GM23248 (cell line): ENCODE measurements around the gene GPD1L. TPM values are rescaled to one million over a fixed set of nuclear protein-coding genes. Genes with fewer than 3 reads are reported as not detected.

ENCODE experiments used
- DNase-seq: peaks from one replicate; pipeline ENCODE4 v3.0.0-alpha.2; 2015
- H2AFZ ChIP-seq: fragments of 200-600 bp; sonication (generic); 2 replicates; pipeline ENCODE4 v1.6.1; 2016; ENCODE audit warnings: antibody characterized with exemption
- H3F3A ChIP-seq: fragments of 200-600 bp; sonication (generic); 2 replicates; pipeline ENCODE4 v1.6.1; 2016; ENCODE audit warnings: mild to moderate bottlenecking, antibody characterized with exemption, mixed run types; ENCODE audit not compliant: insufficient read depth
- H3K27ac ChIP-seq: fragments of 200-600 bp; sonication (generic); 2 replicates; pipeline ENCODE4 v1.5.1; 2016; ENCODE audit warnings: mild to moderate bottlenecking
- H3K27me3 ChIP-seq: fragments of 200-600 bp; sonication (generic); replicated peaks from 2 replicates; pipeline ENCODE4 v1.6.1; 2016; ENCODE audit warnings: mild to moderate bottlenecking; ENCODE audit not compliant: insufficient read depth
- H3K36me3 ChIP-seq: fragments of 200-600 bp; sonication (generic); 2 replicates; pipeline ENCODE4 v1.6.1; 2016; ENCODE audit warnings: low read depth, mild to moderate bottlenecking
- H3K4me1 ChIP-seq: fragments of 200-600 bp; sonication (generic); 2 replicates; pipeline ENCODE4 v1.6.1; 2016; ENCODE audit warnings: mild to moderate bottlenecking; ENCODE audit not compliant: insufficient read depth
- H3K4me2 ChIP-seq: fragments of 200-600 bp; sonication (generic); one replicate; pipeline ENCODE4 v1.6.1; 2016; ENCODE audit warnings: mild to moderate bottlenecking; ENCODE audit not compliant: unreplicated experiment
- H3K4me3 ChIP-seq: fragments of 200-600 bp; sonication (generic); 2 replicates; pipeline ENCODE4 v1.5.1; 2016; ENCODE audit warnings: mild to moderate bottlenecking
- H3K79me2 ChIP-seq: fragments of 200-600 bp; sonication (generic); 2 replicates; pipeline ENCODE4 v1.6.1; 2016; ENCODE audit warnings: mild to moderate bottlenecking; ENCODE audit not compliant: insufficient read depth
- H3K9ac ChIP-seq: fragments of 200-600 bp; sonication (generic); 2 replicates; pipeline ENCODE4 v1.6.1; 2016; ENCODE audit warnings: mild to moderate bottlenecking
- H3K9me2 ChIP-seq: fragments of 200-600 bp; sonication (generic); 2 replicates; pipeline ENCODE4 v1.6.1; 2016; ENCODE audit warnings: mixed run types, mild to moderate bottlenecking, moderate library complexity; ENCODE audit not compliant: insufficient read depth
- H3K9me3 ChIP-seq: fragments of 200-600 bp; sonication (generic); one replicate; pipeline ENCODE4 v1.6.1; 2017; ENCODE audit warnings: low read depth
- H4K20me1 ChIP-seq: fragments of 200-600 bp; sonication (generic); 2 replicates; pipeline ENCODE4 v1.6.0; 2016; ENCODE audit not compliant: insufficient read depth
- EZH2 ChIP-seq: fragments of 200-600 bp; sonication (generic); IDR thresholded peaks from 2 replicates; pipeline ENCODE4 v1.6.1; 2018; ENCODE audit warnings: antibody characterized with exemption, mild to moderate bottlenecking; ENCODE audit not compliant: insufficient read depth, poor library complexity, severe bottlenecking
- EZH2phosphoT487 ChIP-seq: fragments of 200-600 bp; sonication (generic); IDR thresholded peaks from 2 replicates; pipeline ENCODE4 v1.6.1; 2018; ENCODE audit warnings: antibody characterized with exemption, moderate library complexity, mild to moderate bottlenecking, low read depth; ENCODE audit not compliant: insufficient read depth
- WGBS, 2 experiments: methylation state at CpG; one replicate each; pipeline ENCODE4 v1.1.6; 2015 to 2017; ENCODE audit warnings: low lambda C conversion rate in 2 of 2, low coverage in 1 of 2; ENCODE audit errors: missing lambda C conversion rate in 2 of 2; 5-methylcytosine and 5-hydroxymethylcytosine counted together
- in situ Hi-C: fragments of 300-500 bp; cut with MboI; formaldehyde crosslinking; loops from 2 replicates; pipeline ENCODE4 v1.15.0; 2020
- polyA plus RNA-seq: library from polyadenylated mRNA; unstranded; fragments of >200 nt; fragmentation: Nextera tagmentation; extraction: Ambion mirVana; gene quantifications from 2 replicates; pipeline ENCODE4 v1.2.1, GENCODE V29; 2016
- total RNA-seq: library from RNA; depleted of rRNA; stranded (reverse); fragments of >200 nt; shearing (Covaris generic); gene quantifications from 2 replicates; pipeline ENCODE4 v1.2.3, GENCODE V29; 2014

The GPD1L gene
- total and polyA plus RNA-seq, 2 experiments from 2014 or later: 2.4 to 3.5 TPM

DNA sequence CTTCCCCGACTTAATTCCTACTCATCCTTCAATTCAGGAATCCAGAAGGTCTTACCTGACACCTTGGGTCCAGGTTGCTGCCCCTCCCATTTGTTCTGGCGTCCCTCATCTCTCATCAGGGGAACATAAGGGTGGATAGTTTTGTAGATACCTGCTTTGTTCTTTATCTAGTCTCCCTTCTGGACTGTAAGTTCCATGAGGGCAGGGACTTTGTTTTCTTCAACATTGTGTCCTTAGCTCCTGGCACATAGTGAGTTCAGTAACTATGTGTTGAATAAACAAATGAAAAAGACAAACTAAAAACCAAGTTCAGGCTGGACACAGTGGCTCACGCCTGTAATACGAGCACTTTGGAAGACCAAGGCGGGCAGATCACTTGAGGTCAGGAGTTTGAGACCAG, 13.2 kb upstream of the GPD1L start:
- Histone ChIP-seq H3K27ac (no peak overlapping the region), H3K9me2 (no peaks in the 10 kb centered on the region), H4K20me1 (no peaks in the 10 kb centered on the region), H3F3A (no peaks in the 10 kb centered on the region), H3K4me3 (no peak overlapping the region), H3K27me3 (0 out of 2 replicates have a peak, but pooled peaks cover 6% of the 10 kb centered on the region), H3K36me3 (no peaks in the 10 kb centered on the region), H3K4me1 (no peaks in the 10 kb centered on the region), H3K4me2 (no peak overlapping the region), H3K79me2 (no peaks in the 10 kb centered on the region), H2AFZ (no peak overlapping the region), H3K9me3 (no peaks in the 10 kb centered on the region), H3K9ac (no peak overlapping the region)
- TF ChIP-seq EZH2phosphoT487 (no peak), EZH2 (no peak)
- no peak for DNase-seq
- in situ Hi-C loops: no loop called here
- WGBS, 2 experiments: 58 to 66% methylated on average over 5 of the region's 5 CpGs

DNA sequence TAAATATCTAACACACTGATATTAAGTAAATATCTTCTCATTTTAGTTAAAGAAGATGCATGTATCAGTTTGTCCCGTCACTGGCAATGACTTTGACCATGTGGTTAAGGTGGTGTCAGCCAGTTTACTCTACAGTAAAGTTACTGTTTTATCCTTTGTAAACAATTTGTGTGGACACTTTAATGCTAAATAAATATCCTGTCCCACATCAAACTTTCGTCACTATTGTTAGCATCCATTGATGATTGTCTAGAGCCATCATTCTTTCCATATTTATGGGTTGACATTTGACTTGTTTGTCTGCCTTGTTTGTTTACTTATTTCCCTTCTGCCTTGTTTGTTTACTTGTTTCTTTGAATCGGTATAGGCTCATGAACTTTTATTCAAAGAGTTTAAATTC, 11.0 kb upstream of the GPD1L start:
- no peaks in the 10 kb centered on the region for H3F3A ChIP-seq
- DNase-seq: no peak
- no peak for TF ChIP-seq EZH2
- no peak for TF ChIP-seq EZH2phosphoT487

GRCh38 chr3:32097768-32098167, 8.7 kb upstream of the GPD1L start:
- no peak for DNase-seq
- H2AFZ ChIP-seq: no peak overlapping the region
- H3K4me1 ChIP-seq: no peaks in the 10 kb centered on the region
- no peaks in the 10 kb centered on the region for H4K20me1 ChIP-seq
- 61 to 94% methylated on average over 1 of the region's 1 CpG for WGBS, 2 experiments
- no peaks in the 10 kb centered on the region for H3F3A ChIP-seq
- no peaks in the 10 kb centered on the region for H3K9me2 ChIP-seq
- no peak overlapping the region for H3K27ac ChIP-seq
- in situ Hi-C loops: no loop called here
- H3K4me2 ChIP-seq: no peak overlapping the region
- TF ChIP-seq EZH2 (no peak), EZH2phosphoT487 (no peak)
- no peak overlapping the region for H3K9ac ChIP-seq
- no peak overlapping the region for H3K4me3 ChIP-seq
- H3K9me3 ChIP-seq: no peaks in the 10 kb centered on the region
- H3K27me3 ChIP-seq: 0 out of 2 replicates have a peak, but pooled peaks cover 6% of the 10 kb centered on the region
- no peaks in the 10 kb centered on the region for H3K79me2 ChIP-seq
- H3K36me3 ChIP-seq: no peaks in the 10 kb centered on the region

More for the DNA sequence above, 11.0 kb upstream of the GPD1L start:
- no peak overlapping the region for H3K4me2 ChIP-seq
- H3K9ac ChIP-seq: no peak overlapping the region
- no peaks in the 10 kb centered on the region for H3K4me1 ChIP-seq
- no peaks in the 10 kb centered on the region for H3K79me2 ChIP-seq
- no peaks in the 10 kb centered on the region for H3K9me2 ChIP-seq
- no peak overlapping the region for H2AFZ ChIP-seq
- no peaks in the 10 kb centered on the region for H3K36me3 ChIP-seq
- in situ Hi-C loops: no loop called here
- no peaks in the 10 kb centered on the region for H4K20me1 ChIP-seq
- H3K9me3 ChIP-seq: no peaks in the 10 kb centered on the region
- H3K27ac ChIP-seq: no peak overlapping the region
- H3K27me3 ChIP-seq: 0 out of 2 replicates have a peak, but pooled peaks cover 6% of the 10 kb centered on the region
- no peak overlapping the region for H3K4me3 ChIP-seq
- WGBS, 2 experiments: 26 to 40% methylated on average over 3 of the region's 3 CpGs

DNA sequence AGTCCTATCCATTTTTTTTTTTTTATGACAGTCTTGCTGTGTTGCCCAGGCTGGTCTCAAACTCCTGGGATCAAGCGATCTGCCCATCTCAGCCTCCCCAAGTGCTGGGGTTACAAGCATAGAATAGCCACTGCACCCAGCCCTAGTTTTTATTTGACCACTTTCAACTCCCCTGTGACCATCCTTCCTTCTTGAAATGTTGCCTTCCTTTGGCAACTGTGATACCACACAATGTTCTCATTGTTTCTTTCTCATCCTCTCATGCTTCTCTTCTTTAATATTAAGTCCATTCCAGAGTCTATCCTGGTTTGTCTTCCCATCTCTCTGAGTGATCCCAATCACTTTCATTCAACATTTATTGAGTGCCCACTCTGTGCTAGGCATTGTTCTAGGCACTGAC, 7.9 kb upstream of the GPD1L start:
- Histone ChIP-seq H2AFZ (no peak overlapping the region), H3K9me3 (no peaks in the 10 kb centered on the region), H3K4me2 (no peak overlapping the region), H3K27me3 (0 out of 2 replicates have a peak, but pooled peaks cover 6% of the 10 kb centered on the region), H3K36me3 (no peaks in the 10 kb centered on the region), H3K79me2 (no peaks in the 10 kb centered on the region), H3K27ac (no peak overlapping the region), H3F3A (no peaks in the 10 kb centered on the region), H4K20me1 (no peaks in the 10 kb centered on the region), H3K4me1 (no peaks in the 10 kb centered on the region), H3K4me3 (no peak overlapping the region), H3K9me2 (no peaks in the 10 kb centered on the region), H3K9ac (no peak overlapping the region)
- WGBS, 2 experiments: 52 to 71% methylated on average over 1 of the region's 1 CpG
- no peak for TF ChIP-seq EZH2
- TF ChIP-seq EZH2phosphoT487: no peak
- no peak for DNase-seq
- in situ Hi-C loops: no loop called here

- no peak overlapping the region for H3K27ac ChIP-seq
- no peaks in the 10 kb centered on the region for H3K79me2 ChIP-seq
- H3F3A ChIP-seq: no peaks in the 10 kb centered on the region
- no peak for DNase-seq
- 0 out of 2 replicates have a peak, but pooled peaks cover 3% of the 10 kb centered on the region for H3K27me3 ChIP-seq
- no peaks in the 10 kb centered on the region for H3K9me3 ChIP-seq
- no peaks in the 10 kb centered on the region for H4K20me1 ChIP-seq
- 60 to 61% methylated on average over 5 of the region's 5 CpGs for WGBS, 2 experiments
- H3K4me2 ChIP-seq: no peak overlapping the region
- no peak overlapping the region for H2AFZ ChIP-seq
- no peaks in the 10 kb centered on the region for H3K9me2 ChIP-seq
- TF ChIP-seq EZH2phosphoT487 (no peak), EZH2 (no peak)
- H3K9ac ChIP-seq: no peak overlapping the region
- H3K36me3 ChIP-seq: no peaks in the 10 kb centered on the region
- in situ Hi-C loops: no loop called here
- H3K4me3 ChIP-seq: no peak overlapping the region
- H3K4me1 ChIP-seq: no peaks in the 10 kb centered on the region
Measured at GRCh38 chr3:32100465-32100864, 6.0 kb upstream of the GPD1L start.
